Fibroblast of skin of abdomen (primary cell): ENCODE results near the gene EBPL.

Experiments
- DNase-seq: peaks from one replicate; pipeline ENCODE4 v3.0.0-alpha.2; 2013

EBPL gene

GRCh38 chr13:49676581-49677298 lies 14.5 kb downstream of the EBPL start:
- no peak for DNase-seq

GRCh38 chr13:49670828-49671227 lies 20.5 kb downstream of the EBPL start:
- DNase-seq, result no peak

GRCh38 chr13:49669735-49670309 lies 21.5 kb downstream of the EBPL start:
- DNase-seq, result peak; percentile 71

GRCh38 chr13:49667773-49668172 lies 23.5 kb downstream of the EBPL start:
- DNase-seq, result no peak

GRCh38 chr13:49664606-49665005 lies 26.7 kb downstream of the EBPL start:
- no peak for DNase-seq

GRCh38 chr13:49657241-49657641 lies 34.0 kb downstream of the EBPL start:
- no peak for DNase-seq

- DNase-seq, result peak; percentile 51
Observed at GRCh38 chr13:49655906-49656305, 35.4 kb downstream of the EBPL start.

- DNase-seq, result no peak
Observed at GRCh38 chr13:49654011-49654410, 37.3 kb downstream of the EBPL start.

- no peak for DNase-seq
Observed at GRCh38 chr13:49653478-49653877, 37.8 kb downstream of the EBPL start.

GRCh38 chr13:49652355-49653305 lies 38.7 kb downstream of the EBPL start:
- peak; percentile 30 for DNase-seq

GRCh38 chr13:49651570-49652354 lies 39.5 kb downstream of the EBPL start:
- DNase-seq, result no peak

GRCh38 chr13:49649963-49650312 lies 41.3 kb downstream of the EBPL start:
- no peak for DNase-seq

- peak; percentile 40 for DNase-seq
Observed at GRCh38 chr13:49649244-49649962, 41.9 kb downstream of the EBPL start.

GRCh38 chr13:49646688-49647087 lies 44.6 kb downstream of the EBPL start:
- no peak for DNase-seq

- no peak for DNase-seq
Observed at GRCh38 chr13:49645451-49645850, 45.8 kb downstream of the EBPL start.

- DNase-seq, result no peak
Observed at GRCh38 chr13:49643035-49643646, 48.1 kb downstream of the EBPL start.

- DNase-seq, result peak; percentile 56
Observed at GRCh38 chr13:49641801-49642291, 49.4 kb downstream of the EBPL start.

- DNase-seq, result no peak
Observed at GRCh38 chr13:49638744-49639072, 52.6 kb downstream of the EBPL start.

- no peak for DNase-seq
Observed at GRCh38 chr13:49638030-49638743, 53.1 kb downstream of the EBPL start.

- DNase-seq, result no peak
Observed at GRCh38 chr13:49636705-49637104, 54.6 kb downstream of the EBPL start.
